Neural cell (in vitro differentiated cells): ENCODE measurements around the gene LGALS12. TPM values are rescaled to one million over a fixed set of nuclear protein-coding genes. Genes with fewer than 3 reads are reported as not detected.

Source experiments
- H2AFZ ChIP-seq: fragments of 200-600, 300-800 bp; sonication (generic), shearing (Covaris generic); 2 replicates; pipeline ENCODE4 v1.6.0; 2014; ENCODE audit warnings: low read depth, mild to moderate bottlenecking, antibody characterized with exemption, low read length, moderate library complexity
- H3F3A ChIP-seq: fragments of 200-600 bp; shearing (Covaris generic); 2 replicates; pipeline ENCODE4 v1.6.1; 2016; ENCODE audit warnings: mild to moderate bottlenecking, moderate library complexity, mixed read lengths, antibody characterized with exemption, low read length; ENCODE audit not compliant: insufficient read depth, poor library complexity, severe bottlenecking
- H3K27ac ChIP-seq: fragments of 200-600, 300-800 bp; sonication (generic), shearing (Covaris generic); 2 replicates; pipeline ENCODE4 v1.5.1; 2014; ENCODE audit warnings: mild to moderate bottlenecking, low read length, moderate library complexity
- H3K27me3 ChIP-seq: fragments of 300-800, 200-600 bp; sonication (generic), shearing (Covaris generic); 2 replicates; pipeline ENCODE4 v1.6.0; 2014; ENCODE audit warnings: mild to moderate bottlenecking, low read depth, low read length, moderate library complexity; ENCODE audit not compliant: insufficient read depth
- H3K36me3 ChIP-seq: fragments of 300-800, 200-600 bp; sonication (generic), shearing (Covaris generic); 2 replicates; pipeline ENCODE4 v1.5.1; 2014; ENCODE audit warnings: mild to moderate bottlenecking, antibody characterized with exemption, low read length, moderate library complexity; ENCODE audit not compliant: insufficient read depth
- H3K4me2 ChIP-seq: fragments of 300-800, 200-600 bp; sonication (generic), shearing (Covaris generic); 2 replicates; pipeline ENCODE4 v1.6.0; 2014; ENCODE audit warnings: mild to moderate bottlenecking, low read length
- H3K4me3 ChIP-seq: fragments of 300-800, 200-600 bp; sonication (generic), shearing (Covaris generic); 2 replicates; pipeline ENCODE4 v1.5.1; 2014; ENCODE audit warnings: mild to moderate bottlenecking, low read length, moderate library complexity
- H3K79me2 ChIP-seq: fragments of 200-600 bp; shearing (Covaris generic); replicated peaks from 2 replicates; pipeline ENCODE4 v1.6.0; 2014; ENCODE audit warnings: mild to moderate bottlenecking, low read length, moderate library complexity; ENCODE audit not compliant: insufficient read depth
- H3K9ac ChIP-seq: fragments of 300-800, 200-600 bp; sonication (generic), shearing (Covaris generic); 2 replicates; pipeline ENCODE4 v1.6.1; 2016; ENCODE audit warnings: mild to moderate bottlenecking, low read length, mixed read lengths
- H3K9me2 ChIP-seq: fragments of 200-600 bp; shearing (Covaris generic); 2 replicates; pipeline ENCODE4 v1.6.1; 2016; ENCODE audit warnings: mild to moderate bottlenecking, low read length, mixed read lengths; ENCODE audit not compliant: insufficient read depth
- H3K9me3 ChIP-seq: fragments of 200-600, 300-800 bp; sonication (generic), shearing (Covaris generic); 2 replicates; pipeline ENCODE4 v1.6.1; 2016; ENCODE audit warnings: mild to moderate bottlenecking, mixed run types, low read length, moderate library complexity, mixed read lengths
- H4K20me1 ChIP-seq: fragments of 200-600 bp; shearing (Covaris generic); 2 replicates; pipeline ENCODE4 v1.6.1; 2016; ENCODE audit warnings: mild to moderate bottlenecking, mixed run types; ENCODE audit not compliant: insufficient read depth
- EP300 ChIP-seq: fragments of 450-650 bp; conservative IDR thresholded peaks from 2 replicates; pipeline ENCODE4 v1.6.1; 2014; ENCODE audit warnings: antibody characterized with exemption, mild to moderate bottlenecking, moderate library complexity; ENCODE audit not compliant: poor library complexity, severe bottlenecking
- EZH2 ChIP-seq: fragments of 200-600, 300-800 bp; shearing (Covaris generic), sonication (generic); IDR thresholded peaks from 2 replicates; pipeline ENCODE4 v1.6.1; 2014; ENCODE audit warnings: antibody characterized with exemption, low read length, borderline replicate concordance, mild to moderate bottlenecking; ENCODE audit not compliant: insufficient read depth, poor library complexity, severe bottlenecking
- MXI1 ChIP-seq: fragments of 450-650 bp; conservative IDR thresholded peaks from 2 replicates; pipeline ENCODE4 v1.6.1; 2014; ENCODE audit warnings: antibody characterized with exemption, mild to moderate bottlenecking; ENCODE audit not compliant: poor library complexity, severe bottlenecking
- POLR2AphosphoS5 ChIP-seq: IDR thresholded peaks from 2 replicates; pipeline ENCODE4 v1.6.1; 2012
- RAD21 ChIP-seq: fragments of 450-650 bp; conservative IDR thresholded peaks from 2 replicates; pipeline ENCODE4 v1.6.1; 2014; ENCODE audit warnings: antibody characterized with exemption, mild to moderate bottlenecking, moderate library complexity
- SMC3 ChIP-seq: fragments of 450-650 bp; conservative IDR thresholded peaks from 2 replicates; pipeline ENCODE4 v1.6.1; 2014; ENCODE audit warnings: antibody characterized with exemption, mild to moderate bottlenecking, moderate library complexity; ENCODE audit not compliant: poor library complexity
- TAF1 ChIP-seq: IDR thresholded peaks from 2 replicates; pipeline ENCODE4 v1.6.1; 2012; ENCODE audit warnings: low read depth
- polyA plus RNA-seq: library from polyadenylated mRNA; depleted of rRNA; stranded (reverse); fragments of >200 nt; gene quantifications from 2 replicates; pipeline ENCODE4 v1.2.3, GENCODE V29; 2014
- TF ChIP-seq, protein P1 (sequence below): fragments of 450-650 bp; IDR thresholded peaks from 2 replicates; pipeline ENCODE4 v1.5.1; 2014; ENCODE audit warnings: antibody characterized with exemption, mild to moderate bottlenecking, moderate library complexity; ENCODE audit not compliant: poor library complexity, severe bottlenecking
- TF ChIP-seq, protein P2 (sequence below): IDR thresholded peaks from 2 replicates; pipeline ENCODE4 v1.6.1; 2012; ENCODE audit warnings: borderline replicate concordance

LGALS12 gene
- polyA plus RNA-seq, 1 donor from 2014 or later: not detected

DNA sequence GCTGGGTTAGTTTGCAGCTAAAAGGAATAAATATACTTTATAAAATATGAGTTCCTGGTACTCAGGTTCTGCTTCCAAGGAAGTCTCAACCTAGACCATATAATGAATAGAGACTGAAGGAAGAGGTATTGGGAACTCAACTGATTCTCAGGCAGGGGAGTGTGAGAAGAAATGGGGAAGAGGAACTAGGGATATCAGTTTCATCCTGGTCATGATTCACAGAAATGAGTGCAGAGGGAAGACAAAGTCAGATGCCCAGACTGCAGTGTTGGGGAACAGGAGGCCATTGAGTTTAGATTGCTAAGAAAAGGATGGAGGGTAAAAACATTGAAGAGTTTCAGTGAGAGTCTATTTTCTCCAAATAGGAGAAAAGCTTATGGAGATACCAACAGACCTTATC is 43.7 kb upstream of the LGALS12 start:
- Histone ChIP-seq H3K27me3 (no peaks in the 10 kb centered on the region), H4K20me1 (no peaks in the 10 kb centered on the region), H2AFZ (no peak overlapping the region), H3K79me2 (no peaks in the 10 kb centered on the region), H3F3A (no peaks in the 10 kb centered on the region), H3K4me3 (no peak overlapping the region), H3K9me2 (no peaks in the 10 kb centered on the region), H3K9me3 (no peaks in the 10 kb centered on the region), H3K4me2 (no peak overlapping the region), H3K9ac (no peak overlapping the region), H3K27ac (no peak overlapping the region), H3K36me3 (no peaks in the 10 kb centered on the region)
- TF ChIP-seq SMC3: no peak
- TF ChIP-seq, protein P1, sequence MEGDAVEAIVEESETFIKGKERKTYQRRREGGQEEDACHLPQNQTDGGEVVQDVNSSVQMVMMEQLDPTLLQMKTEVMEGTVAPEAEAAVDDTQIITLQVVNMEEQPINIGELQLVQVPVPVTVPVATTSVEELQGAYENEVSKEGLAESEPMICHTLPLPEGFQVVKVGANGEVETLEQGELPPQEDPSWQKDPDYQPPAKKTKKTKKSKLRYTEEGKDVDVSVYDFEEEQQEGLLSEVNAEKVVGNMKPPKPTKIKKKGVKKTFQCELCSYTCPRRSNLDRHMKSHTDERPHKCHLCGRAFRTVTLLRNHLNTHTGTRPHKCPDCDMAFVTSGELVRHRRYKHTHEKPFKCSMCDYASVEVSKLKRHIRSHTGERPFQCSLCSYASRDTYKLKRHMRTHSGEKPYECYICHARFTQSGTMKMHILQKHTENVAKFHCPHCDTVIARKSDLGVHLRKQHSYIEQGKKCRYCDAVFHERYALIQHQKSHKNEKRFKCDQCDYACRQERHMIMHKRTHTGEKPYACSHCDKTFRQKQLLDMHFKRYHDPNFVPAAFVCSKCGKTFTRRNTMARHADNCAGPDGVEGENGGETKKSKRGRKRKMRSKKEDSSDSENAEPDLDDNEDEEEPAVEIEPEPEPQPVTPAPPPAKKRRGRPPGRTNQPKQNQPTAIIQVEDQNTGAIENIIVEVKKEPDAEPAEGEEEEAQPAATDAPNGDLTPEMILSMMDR: no peak
- no peak for TF ChIP-seq EZH2
- TF ChIP-seq, protein P2, sequence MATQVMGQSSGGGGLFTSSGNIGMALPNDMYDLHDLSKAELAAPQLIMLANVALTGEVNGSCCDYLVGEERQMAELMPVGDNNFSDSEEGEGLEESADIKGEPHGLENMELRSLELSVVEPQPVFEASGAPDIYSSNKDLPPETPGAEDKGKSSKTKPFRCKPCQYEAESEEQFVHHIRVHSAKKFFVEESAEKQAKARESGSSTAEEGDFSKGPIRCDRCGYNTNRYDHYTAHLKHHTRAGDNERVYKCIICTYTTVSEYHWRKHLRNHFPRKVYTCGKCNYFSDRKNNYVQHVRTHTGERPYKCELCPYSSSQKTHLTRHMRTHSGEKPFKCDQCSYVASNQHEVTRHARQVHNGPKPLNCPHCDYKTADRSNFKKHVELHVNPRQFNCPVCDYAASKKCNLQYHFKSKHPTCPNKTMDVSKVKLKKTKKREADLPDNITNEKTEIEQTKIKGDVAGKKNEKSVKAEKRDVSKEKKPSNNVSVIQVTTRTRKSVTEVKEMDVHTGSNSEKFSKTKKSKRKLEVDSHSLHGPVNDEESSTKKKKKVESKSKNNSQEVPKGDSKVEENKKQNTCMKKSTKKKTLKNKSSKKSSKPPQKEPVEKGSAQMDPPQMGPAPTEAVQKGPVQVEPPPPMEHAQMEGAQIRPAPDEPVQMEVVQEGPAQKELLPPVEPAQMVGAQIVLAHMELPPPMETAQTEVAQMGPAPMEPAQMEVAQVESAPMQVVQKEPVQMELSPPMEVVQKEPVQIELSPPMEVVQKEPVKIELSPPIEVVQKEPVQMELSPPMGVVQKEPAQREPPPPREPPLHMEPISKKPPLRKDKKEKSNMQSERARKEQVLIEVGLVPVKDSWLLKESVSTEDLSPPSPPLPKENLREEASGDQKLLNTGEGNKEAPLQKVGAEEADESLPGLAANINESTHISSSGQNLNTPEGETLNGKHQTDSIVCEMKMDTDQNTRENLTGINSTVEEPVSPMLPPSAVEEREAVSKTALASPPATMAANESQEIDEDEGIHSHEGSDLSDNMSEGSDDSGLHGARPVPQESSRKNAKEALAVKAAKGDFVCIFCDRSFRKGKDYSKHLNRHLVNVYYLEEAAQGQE: no peak
- no peak for TF ChIP-seq RAD21
- no peak for TF ChIP-seq TAF1
- no peak for TF ChIP-seq MXI1
- no peak for TF ChIP-seq POLR2AphosphoS5
- no peak for TF ChIP-seq EP300

DNA sequence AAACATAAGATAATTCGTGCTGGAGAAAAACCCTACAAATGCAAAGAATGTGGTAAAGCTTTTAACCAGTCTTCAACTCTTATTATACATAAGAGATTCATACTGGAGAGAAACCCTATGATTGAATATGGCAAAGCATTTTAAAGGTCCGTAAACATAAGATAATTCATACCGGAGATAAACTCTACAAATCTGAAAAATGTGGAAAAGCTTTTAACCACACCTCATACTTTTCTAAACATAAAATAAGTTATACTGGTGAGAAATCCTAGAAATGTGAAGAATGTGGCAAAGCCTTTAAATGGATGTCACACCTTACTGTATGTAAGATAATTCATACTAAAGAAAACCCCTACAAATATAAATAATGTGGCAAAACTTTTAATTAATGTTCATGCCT is 35.6 kb upstream of the LGALS12 start:
- Histone ChIP-seq H2AFZ (no peak overlapping the region), H3K79me2 (no peaks in the 10 kb centered on the region), H3K27ac (no peak overlapping the region), H3K36me3 (no peaks in the 10 kb centered on the region), H3K9me2 (no peaks in the 10 kb centered on the region), H3F3A (no peaks in the 10 kb centered on the region), H3K4me2 (no peak overlapping the region), H3K4me3 (no peak overlapping the region), H3K9ac (no peak overlapping the region), H3K9me3 (no peaks in the 10 kb centered on the region), H4K20me1 (no peaks in the 10 kb centered on the region), H3K27me3 (no peaks in the 10 kb centered on the region)
- TF ChIP-seq TAF1 (no peak), EZH2 (no peak), RAD21 (no peak), POLR2AphosphoS5 (no peak), MXI1 (no peak), EP300 (no peak), SMC3 (no peak)
- TF ChIP-seq, protein P2: no peak
- TF ChIP-seq, protein P1: no peak
